GM12878 (cell line): ENCODE data around the gene CALCR. TPM values are rescaled to one million over a fixed set of nuclear protein-coding genes. Genes with fewer than 3 reads are reported as not detected.

Source experiments
- ATAC-seq: fragments of 200-7000 bp; cut with Tn5 transposase; 3 replicates; pipeline ENCODE4 v1.9.1; 2020; ENCODE audit warnings: mild to moderate bottlenecking, moderate library complexity
- BruUV-seq: library from RNA; stranded (reverse); fragments of 400-500 nt; replicated peaks from 2 replicates; lab custom pipeline; 2021; lab: Mats Ljungman, UMichigan
- CTCF ChIA-PET: fragments of 300-600 bp; sonication (Branson Sonifier 250); formaldehyde crosslinking; extraction: SDS; loops from one replicate; lab custom pipeline; 2021; ENCODE audit warnings: inconsistent platforms; lab: Yijun Ruan, JAX
- POLR2A ChIA-PET: fragments of 350-600 bp; formaldehyde crosslinking; extraction: SDS; loops from one replicate; lab custom pipeline; 2021; ENCODE audit warnings: inconsistent platforms; lab: Charles Lee
- RAD21 ChIA-PET: fragments of 300-600 bp; sonication (Branson Sonifier 250); formaldehyde crosslinking; loops from one replicate; lab custom pipeline; 2023; ENCODE audit warnings: antibody characterized with exemption; ENCODE audit not compliant: unreplicated experiment; lab: Charles Lee
- SMC1A ChIA-PET: fragments of 300-600 bp; sonication (Branson Sonifier 250); formaldehyde crosslinking; loops from one replicate; lab custom pipeline; 2023; ENCODE audit not compliant: unreplicated experiment, uncharacterized antibody; lab: Charles Lee
- DNase-seq: peaks from one replicate; pipeline ENCODE4 v3.0.0-alpha.2; 2011; ENCODE audit warnings: low read depth, low spot score
- FAIRE-seq: peaks from 3 replicates; lab custom pipeline; 2011; peaks lifted over from hg19 to GRCh38; lab: Jason Lieb, UNC
- H2AFZ ChIP-seq: 2 replicates; pipeline ENCODE4 v1.6.0; 2011; ENCODE audit warnings: low read depth, low read length, control low read depth; ENCODE audit not compliant: control insufficient read depth
- H3K27ac ChIP-seq: 2 replicates; pipeline ENCODE4 v1.5.1; 2011; ENCODE audit warnings: control low read depth; ENCODE audit not compliant: control insufficient read depth, insufficient read depth
- H3K27me3 ChIP-seq, 2 experiments: replicated peaks in 1 of 2; 2 replicates each; pipeline versions ENCODE4 v1.6.0 to v1.6.1; 2011; ENCODE audit warnings: low read length in 1 of 2; ENCODE audit not compliant: control insufficient read depth in 2 of 2, insufficient read depth in 2 of 2
- H3K36me3 ChIP-seq, 2 experiments: 2 replicates each; pipeline ENCODE4 v1.5.1; 2011; ENCODE audit warnings: low read length in 1 of 2; ENCODE audit not compliant: control insufficient read depth in 2 of 2, insufficient read depth in 2 of 2
- H3K4me1 ChIP-seq: 2 replicates; pipeline ENCODE4 v1.6.1; 2011; ENCODE audit warnings: mild to moderate bottlenecking, low read length, moderate library complexity, mixed read lengths; ENCODE audit not compliant: control insufficient read depth, insufficient read depth
- H3K4me2 ChIP-seq: 2 replicates; pipeline ENCODE4 v1.6.0; 2011; ENCODE audit warnings: control low read depth; ENCODE audit not compliant: control insufficient read depth, insufficient read depth
- H3K4me3 ChIP-seq: fragments of 200-600 bp; sonication (generic); 2 replicates; pipeline ENCODE4 v1.5.1; 2016
- H3K79me2 ChIP-seq: 2 replicates; pipeline ENCODE4 v1.6.0; 2011; ENCODE audit warnings: low read length; ENCODE audit not compliant: control insufficient read depth, insufficient read depth
- H3K9ac ChIP-seq: 2 replicates; pipeline ENCODE4 v1.8.0; 2011; ENCODE audit warnings: low read length, control low read depth, mixed read lengths; ENCODE audit not compliant: control insufficient read depth, insufficient read depth
- H3K9me3 ChIP-seq: replicated peaks from 3 replicates; pipeline ENCODE4 v1.5.1; 2011; ENCODE audit warnings: mild to moderate bottlenecking, low read length; ENCODE audit not compliant: control insufficient read depth, insufficient read depth
- H4K20me1 ChIP-seq: 2 replicates; pipeline ENCODE4 v1.6.0; 2011; ENCODE audit not compliant: control insufficient read depth, insufficient read depth
- CEBPB ChIP-seq, 2 experiments: fragments of 150-350 bp in 1 of 2; IDR thresholded peaks; 2 replicates each; pipeline ENCODE4 v1.6.1; 2012 to 2014; ENCODE audit warnings: low read depth in 2 of 2, low read length in 2 of 2, borderline replicate concordance in 1 of 2, inconsistent platforms in 1 of 2
- EED ChIP-seq: sonication (generic); IDR thresholded peaks from 2 replicates; pipeline ENCODE4 v1.6.1; 2016; ENCODE audit warnings: antibody characterized with exemption, low read depth
- HCFC1 ChIP-seq: fragments of 150-350 bp; IDR thresholded peaks from 2 replicates; pipeline ENCODE4 v1.6.1; 2014; ENCODE audit warnings: low read length
- JUNB ChIP-seq: IDR thresholded peaks from 2 replicates; pipeline ENCODE4 v1.6.1; 2016; ENCODE audit warnings: antibody characterized with exemption, mild to moderate bottlenecking
- KLF5 ChIP-seq: fragments of 450-650 bp; IDR thresholded peaks from 2 replicates; pipeline ENCODE4 v1.6.1; 2014; ENCODE audit warnings: mild to moderate bottlenecking; ENCODE audit not compliant: partially characterized antibody
- MYC ChIP-seq: IDR thresholded peaks from 2 replicates; pipeline ENCODE4 v1.6.1; 2011; ENCODE audit warnings: mild to moderate bottlenecking, low read length, moderate library complexity, inconsistent platforms; ENCODE audit not compliant: insufficient read depth, insufficient replicate concordance, insufficient read length, severe bottlenecking
- RAD21 ChIP-seq: IDR thresholded peaks from 2 replicates; pipeline ENCODE4 v1.6.1; 2011; ENCODE audit warnings: mild to moderate bottlenecking, low read depth, low read length, moderate library complexity; ENCODE audit not compliant: insufficient read depth
- SUPT20H ChIP-seq: IDR thresholded peaks from 2 replicates; pipeline ENCODE4 v1.6.1; 2011; ENCODE audit warnings: low read depth, mild to moderate bottlenecking, low read length, moderate library complexity, borderline replicate concordance; ENCODE audit not compliant: control insufficient read depth
- YY1 ChIP-seq: IDR thresholded peaks from 2 replicates; pipeline ENCODE4 v1.6.1; 2011; ENCODE audit warnings: low read depth, mild to moderate bottlenecking, low read length
- ZNF207 ChIP-seq: fragments of 450-650 bp; IDR thresholded peaks from 2 replicates; pipeline ENCODE4 v1.6.1; 2014; ENCODE audit warnings: antibody characterized with exemption, mild to moderate bottlenecking, borderline replicate concordance
- WGBS: methylation state at CpG from one replicate; pipeline ENCODE4 v1.1.6; 2016; ENCODE audit warnings: low lambda C conversion rate; ENCODE audit not compliant: insufficient replicate concordance, insufficient coverage; ENCODE audit errors: missing lambda C conversion rate; 5-methylcytosine and 5-hydroxymethylcytosine counted together
- in situ Hi-C: fragments of 300-500 bp; cut with MboI; formaldehyde crosslinking; loops from 9 replicates; pipeline ENCODE4 v1.14.3; 2018; ENCODE audit warnings: mixed read lengths
- intact Hi-C: fragments of 100-400 bp; cut with micrococcal nuclease; formaldehyde crosslinking; loops from one replicate; pipeline ENCODE4 v1.14.2; 2022; ENCODE audit not compliant: unreplicated experiment
- polyA plus RNA-seq, 11 experiments: library from polyadenylated mRNA; depleted of rRNA in 4 of 11; unstranded in 6 of 11; stranded (reverse) in 5 of 11; fragments of >200 nt; fragmentation: Nextera tagmentation in 4 of 11; fragmentation: Illumina TruSeq in 1 of 11; extraction: Ambion mirVana in 4 of 11; extraction: Trizol in 1 of 11; gene quantifications; 1 replicate in 1 of 11; 2 replicates in 10 of 11; pipeline versions ENCODE4 v1.2.1 to v1.2.3, GENCODE V29; 2011 to 2016; ENCODE audit warnings: inconsistent platforms in 2 of 11, missing spikeins in 2 of 11, low read depth in 1 of 11
- total RNA-seq, 4 experiments: library from RNA; depleted of rRNA in 3 of 4; stranded (reverse); fragments of >200 nt in 3 of 4; fragmentation: Illumina TruSeq in 1 of 4; extraction: Trizol in 1 of 4; gene quantifications; 2 replicates each; pipeline versions ENCODE4 v1.2.1 to v1.2.3, GENCODE V29; 2013 to 2021
- TF ChIP-seq, protein P1 (sequence below): fragments of 450-650 bp; IDR thresholded peaks from 2 replicates; pipeline ENCODE4 v1.6.1; 2017; ENCODE audit warnings: mild to moderate bottlenecking, low read depth, inconsistent platforms; ENCODE audit not compliant: poor library complexity, severe bottlenecking

CALCR gene
- total and polyA plus RNA-seq, 10 of the 15 experiments (the other 5 are each of a cell fraction or from before 2014, with no cell fraction given) = not detected

DNA sequence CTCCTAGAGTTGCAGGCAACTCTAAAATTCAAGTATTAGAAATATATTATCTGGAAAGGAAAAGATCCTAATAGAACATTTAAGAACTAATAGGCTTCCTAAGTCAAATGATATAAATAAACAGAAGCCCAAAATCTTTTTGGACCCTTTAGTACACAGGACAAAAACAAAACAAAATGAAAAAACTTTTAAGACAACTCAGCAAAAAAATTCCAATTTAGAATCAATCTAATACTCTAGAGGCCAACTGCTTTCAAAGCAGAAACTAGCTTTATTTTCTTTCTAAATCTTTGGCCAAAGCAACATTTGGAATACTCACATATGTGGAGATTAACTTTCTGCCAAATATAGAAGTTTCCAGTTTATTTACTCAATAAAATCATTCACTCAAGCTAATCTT lies 65.2 kb downstream of the CALCR start:
- no peak overlapping the region for H3K4me3 ChIP-seq
- no peak for TF ChIP-seq KLF5
- H3K27ac ChIP-seq = no peak overlapping the region
- no peaks in the 10 kb centered on the region for H3K36me3 ChIP-seq
- no peak overlapping the region for H3K9ac ChIP-seq
- SMC1A ChIA-PET = no interaction called here
- H3K27me3 ChIP-seq = no peaks in the 10 kb centered on the region
- POLR2A ChIA-PET = no interaction called here
- no peak for ATAC-seq
- no TSS peak for BruUV-seq
- CTCF ChIA-PET = interaction anchor here (1.3 kb wide), 1 partner anchor 8 kb away, joined by 4 read pairs; no protein-coding TSS in a partner anchor
- intact Hi-C loops = no loop called here
- DNase-seq = no peak
- no peaks in the 10 kb centered on the region for H3K4me1 ChIP-seq
- H2AFZ ChIP-seq = no peak overlapping the region
- RAD21 ChIA-PET = no interaction called here
- FAIRE-seq = no peak
- H3K4me2 ChIP-seq = no peak overlapping the region
- H3K9me3 ChIP-seq = no peaks in the 10 kb centered on the region
- in situ Hi-C loops = no loop called here
- H4K20me1 ChIP-seq = no peaks in the 10 kb centered on the region
- no peaks in the 10 kb centered on the region for H3K79me2 ChIP-seq

DNA sequence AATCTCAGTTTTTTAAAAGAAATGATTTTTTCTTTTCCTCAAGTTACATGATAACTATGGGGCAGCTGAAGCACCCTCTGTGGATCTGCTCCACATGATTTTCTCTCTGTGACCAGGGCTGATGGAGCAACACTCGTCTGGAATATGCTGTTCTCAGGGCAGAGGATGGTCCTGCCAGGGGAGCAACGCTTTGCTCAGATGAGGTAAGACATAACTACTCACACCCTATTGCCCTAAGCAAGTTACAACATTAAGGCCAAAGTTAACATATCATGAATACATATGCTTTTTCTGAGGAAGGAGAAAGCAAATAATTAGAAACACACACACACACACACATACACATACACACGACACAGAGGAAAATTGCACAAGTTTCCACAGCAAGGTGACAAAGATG lies 71.4 kb downstream of the CALCR start:
- H2AFZ ChIP-seq = no peak overlapping the region
- in situ Hi-C loops (no loop called here), intact Hi-C loops (no loop called here)
- no TSS peak for BruUV-seq
- H3K79me2 ChIP-seq = no peaks in the 10 kb centered on the region
- ChIA-PET POLR2A (no interaction called here), RAD21 (no interaction called here), CTCF (no interaction called here), SMC1A (no interaction called here)
- H3K4me3 ChIP-seq = no peak overlapping the region
- no peaks in the 10 kb centered on the region for H3K36me3 ChIP-seq
- ATAC-seq (no peak), DNase-seq (no peak), FAIRE-seq (no peak)
- H4K20me1 ChIP-seq = no peaks in the 10 kb centered on the region
- H3K27me3 ChIP-seq = no peaks in the 10 kb centered on the region
- WGBS = 5% methylated on average over 3 of the region's 3 CpGs
- no peak overlapping the region for H3K27ac ChIP-seq
- H3K4me2 ChIP-seq = no peak overlapping the region
- no peak overlapping the region for H3K9ac ChIP-seq
- no peaks in the 10 kb centered on the region for H3K9me3 ChIP-seq
- H3K4me1 ChIP-seq = no peaks in the 10 kb centered on the region
- no peak for TF ChIP-seq CEBPB (IDR thresholded peaks at IDR 0.05; ENCODE audit: borderline replicate concordance in 1 of 2, low read depth in 2 of 2, low read length in 2 of 2)
- no peak for TF ChIP-seq ZNF207
- TF ChIP-seq SUPT20H = no peak
- no peak for TF ChIP-seq RAD21
- no peak for TF ChIP-seq MYC
- TF ChIP-seq, protein P1, sequence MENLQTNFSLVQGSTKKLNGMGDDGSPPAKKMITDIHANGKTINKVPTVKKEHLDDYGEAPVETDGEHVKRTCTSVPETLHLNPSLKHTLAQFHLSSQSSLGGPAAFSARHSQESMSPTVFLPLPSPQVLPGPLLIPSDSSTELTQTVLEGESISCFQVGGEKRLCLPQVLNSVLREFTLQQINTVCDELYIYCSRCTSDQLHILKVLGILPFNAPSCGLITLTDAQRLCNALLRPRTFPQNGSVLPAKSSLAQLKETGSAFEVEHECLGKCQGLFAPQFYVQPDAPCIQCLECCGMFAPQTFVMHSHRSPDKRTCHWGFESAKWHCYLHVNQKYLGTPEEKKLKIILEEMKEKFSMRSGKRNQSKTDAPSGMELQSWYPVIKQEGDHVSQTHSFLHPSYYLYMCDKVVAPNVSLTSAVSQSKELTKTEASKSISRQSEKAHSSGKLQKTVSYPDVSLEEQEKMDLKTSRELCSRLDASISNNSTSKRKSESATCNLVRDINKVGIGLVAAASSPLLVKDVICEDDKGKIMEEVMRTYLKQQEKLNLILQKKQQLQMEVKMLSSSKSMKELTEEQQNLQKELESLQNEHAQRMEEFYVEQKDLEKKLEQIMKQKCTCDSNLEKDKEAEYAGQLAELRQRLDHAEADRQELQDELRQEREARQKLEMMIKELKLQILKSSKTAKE = no peak
- TF ChIP-seq YY1 = no peak
- TF ChIP-seq HCFC1 = no peak
- TF ChIP-seq JUNB = no peak
- no peak for TF ChIP-seq EED
